Kidney epithelial cell (primary cell): ENCODE results near the gene GNL3. TPM values are rescaled to one million over a fixed set of nuclear protein-coding genes. Genes with fewer than 3 reads are reported as not detected.

Experiments
- DNase-seq: peaks from one replicate; pipeline ENCODE4 v3.0.0-alpha.2; 2010; ENCODE audit warnings: low read depth
- H3K27me3 ChIP-seq: 2 replicates; pipeline ENCODE4 v1.6.0; 2011; ENCODE audit warnings: low read length; ENCODE audit not compliant: control insufficient read depth, insufficient read depth
- H3K36me3 ChIP-seq: 2 replicates; pipeline ENCODE4 v1.5.1; 2011; ENCODE audit warnings: low read length; ENCODE audit not compliant: control insufficient read depth, insufficient read depth
- H3K4me3 ChIP-seq: 2 replicates; pipeline ENCODE4 v1.5.1; 2011; ENCODE audit warnings: low read depth, mild to moderate bottlenecking, control low read depth, low read length
- total RNA-seq: library from RNA; depleted of rRNA; stranded (reverse); fragments of >200 nt; gene quantifications from 2 replicates; pipeline ENCODE4 v1.2.3, GENCODE V29; 2015
- TF ChIP-seq, protein P1 (sequence below): IDR thresholded peaks from 2 replicates; pipeline ENCODE4 v1.5.1; 2011; ENCODE audit warnings: mild to moderate bottlenecking, moderate library complexity, low read length, control low read depth, inconsistent platforms; ENCODE audit not compliant: insufficient read depth, poor library complexity, severe bottlenecking

The GNL3 gene
- total RNA-seq, 1 donor from 2014 or later: 135 TPM

DNA sequence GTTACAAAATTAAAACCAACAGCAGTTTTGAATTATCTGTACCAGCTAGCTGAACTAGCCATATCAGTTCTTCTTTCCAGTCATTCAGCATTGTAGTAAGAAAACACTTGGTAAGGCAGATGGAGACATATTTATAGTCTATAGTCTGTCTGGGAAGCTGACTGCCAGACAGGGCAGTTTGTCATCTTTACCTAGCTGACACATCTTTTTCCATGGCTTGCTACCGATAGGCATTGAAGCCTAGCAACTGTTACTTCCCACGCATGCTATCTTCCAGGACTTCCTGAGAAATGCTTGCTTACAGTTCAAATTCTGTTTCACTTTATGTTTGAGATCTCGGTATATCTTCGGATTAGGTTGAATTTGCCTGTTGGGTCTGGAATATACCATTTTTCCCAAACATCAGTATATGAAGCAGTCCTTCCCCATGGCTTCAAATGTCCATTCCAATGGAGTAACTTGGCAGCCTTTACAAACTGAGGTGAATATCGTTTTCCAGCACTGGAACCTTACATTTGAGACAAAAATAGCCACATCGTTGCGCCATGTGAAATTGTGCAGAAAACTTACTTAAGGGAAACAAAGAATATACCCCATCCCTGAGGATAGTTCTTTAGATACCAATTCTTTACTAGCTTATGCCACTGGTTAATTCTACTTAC lies 8.8 kb downstream of the GNL3 start:
- H3K27me3 ChIP-seq: no peaks in the 10 kb centered on the region
- H3K36me3 ChIP-seq: peaks cover 4% of the 10 kb centered on the region
- H3K4me3 ChIP-seq: no peak overlapping the region
- DNase-seq: no peak
- TF ChIP-seq, protein P1, sequence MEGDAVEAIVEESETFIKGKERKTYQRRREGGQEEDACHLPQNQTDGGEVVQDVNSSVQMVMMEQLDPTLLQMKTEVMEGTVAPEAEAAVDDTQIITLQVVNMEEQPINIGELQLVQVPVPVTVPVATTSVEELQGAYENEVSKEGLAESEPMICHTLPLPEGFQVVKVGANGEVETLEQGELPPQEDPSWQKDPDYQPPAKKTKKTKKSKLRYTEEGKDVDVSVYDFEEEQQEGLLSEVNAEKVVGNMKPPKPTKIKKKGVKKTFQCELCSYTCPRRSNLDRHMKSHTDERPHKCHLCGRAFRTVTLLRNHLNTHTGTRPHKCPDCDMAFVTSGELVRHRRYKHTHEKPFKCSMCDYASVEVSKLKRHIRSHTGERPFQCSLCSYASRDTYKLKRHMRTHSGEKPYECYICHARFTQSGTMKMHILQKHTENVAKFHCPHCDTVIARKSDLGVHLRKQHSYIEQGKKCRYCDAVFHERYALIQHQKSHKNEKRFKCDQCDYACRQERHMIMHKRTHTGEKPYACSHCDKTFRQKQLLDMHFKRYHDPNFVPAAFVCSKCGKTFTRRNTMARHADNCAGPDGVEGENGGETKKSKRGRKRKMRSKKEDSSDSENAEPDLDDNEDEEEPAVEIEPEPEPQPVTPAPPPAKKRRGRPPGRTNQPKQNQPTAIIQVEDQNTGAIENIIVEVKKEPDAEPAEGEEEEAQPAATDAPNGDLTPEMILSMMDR: no peak

DNA sequence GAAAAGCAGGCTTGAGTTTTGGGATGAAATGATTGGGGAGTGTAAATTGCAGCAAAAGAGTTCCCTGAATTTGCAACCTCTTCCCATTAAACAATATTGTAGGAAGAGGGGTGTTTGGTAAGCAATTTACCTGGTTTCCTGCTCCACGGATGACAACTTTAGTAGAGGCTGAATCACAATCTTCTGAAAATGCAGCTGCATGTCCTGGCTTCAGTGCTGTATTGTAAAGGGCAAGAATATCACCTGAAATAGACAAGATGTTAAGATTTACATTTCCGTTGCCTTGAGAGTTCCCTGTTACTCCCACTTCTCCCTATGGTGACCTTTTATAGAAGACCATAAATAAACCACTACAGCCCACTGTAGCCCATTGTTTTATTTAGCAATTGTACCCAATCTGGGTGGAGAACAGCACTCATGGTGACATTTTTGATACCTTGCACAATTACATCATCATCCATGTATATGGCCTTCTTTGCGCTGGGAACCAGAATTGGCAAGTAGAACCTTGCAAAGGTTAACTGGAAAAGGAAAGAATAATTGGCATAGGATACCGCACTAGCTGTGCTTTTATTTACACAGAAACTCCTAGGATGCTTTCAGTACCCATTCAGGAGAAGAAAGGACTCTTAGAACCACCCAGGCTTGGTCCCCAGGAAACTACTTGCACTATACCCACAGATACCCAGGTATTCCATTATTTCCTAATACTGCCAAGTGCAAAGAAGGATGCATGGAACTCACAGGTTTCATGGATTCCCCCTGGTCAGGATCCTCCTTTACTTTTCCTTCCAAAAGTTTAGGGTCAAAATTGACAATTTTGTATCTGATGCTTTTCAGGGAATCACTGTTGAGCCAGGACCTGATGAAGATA lies 10.2 kb downstream of the GNL3 start:
- TF ChIP-seq, protein P1: no peak
- no peaks in the 10 kb centered on the region for H3K27me3 ChIP-seq
- no peak for DNase-seq
- H3K4me3 ChIP-seq: no peak overlapping the region
- H3K36me3 ChIP-seq: peaks cover 2% of the 10 kb centered on the region

DNA sequence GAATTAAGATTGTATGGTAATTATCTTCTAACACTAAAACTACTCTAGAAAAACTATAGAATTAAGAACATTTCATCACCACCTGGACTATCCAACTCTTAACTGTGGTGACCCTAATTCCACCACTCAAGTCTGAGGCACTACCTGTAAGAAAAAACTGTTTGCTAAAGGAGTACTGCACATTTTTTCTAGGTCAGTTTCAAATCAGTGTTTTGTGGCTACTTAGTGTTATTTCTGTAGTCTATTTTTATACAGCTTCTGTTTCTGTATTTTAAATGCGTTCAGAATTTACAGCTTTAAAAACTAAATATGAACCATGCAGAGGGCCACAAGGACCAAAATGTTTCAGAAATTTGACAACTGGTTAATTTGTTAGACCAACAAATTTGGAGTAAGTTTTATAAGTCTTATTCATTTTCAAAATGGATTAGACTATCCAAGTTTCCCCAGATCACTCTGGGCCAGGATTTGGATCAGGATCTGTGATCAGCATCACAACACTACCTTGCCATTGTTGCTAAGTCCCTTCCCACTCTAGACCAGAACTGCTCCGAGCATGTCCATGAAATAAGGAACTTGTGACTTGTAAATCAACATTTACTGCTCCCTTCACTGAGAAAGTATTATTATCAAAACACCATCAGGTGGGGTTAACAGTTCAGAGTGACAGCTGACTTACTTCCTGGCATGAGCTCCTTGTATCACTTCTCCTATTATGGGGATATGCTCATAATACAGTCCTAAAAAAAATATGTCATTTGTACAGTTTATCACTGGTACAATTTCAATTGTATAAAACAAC lies 11.2 kb downstream of the GNL3 start:
- DNase-seq: no peak
- Histone ChIP-seq H3K36me3 (peaks cover 2% of the 10 kb centered on the region), H3K4me3 (no peak overlapping the region), H3K27me3 (no peaks in the 10 kb centered on the region)
- TF ChIP-seq, protein P1: no peak

DNA sequence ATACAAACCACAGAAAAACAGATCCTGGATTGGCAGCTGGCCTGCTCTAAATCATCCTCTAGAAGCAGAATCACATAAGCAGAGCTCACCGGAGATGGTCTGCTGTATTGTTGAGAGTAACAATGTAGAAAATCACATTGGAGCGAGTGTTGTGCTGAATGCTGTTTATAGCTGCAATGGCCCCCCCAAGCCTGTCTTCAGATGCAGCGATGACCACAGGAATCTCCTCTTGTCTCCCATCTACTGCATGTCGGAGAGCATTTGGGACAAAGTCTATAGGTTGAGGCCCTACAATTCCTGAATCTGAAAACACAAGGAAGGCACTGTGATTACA lies 11.8 kb downstream of the GNL3 start:
- TF ChIP-seq, protein P1: no peak
- DNase-seq: no peak
- Histone ChIP-seq H3K4me3 (no peak overlapping the region), H3K36me3 (peaks cover 2% of the 10 kb centered on the region), H3K27me3 (no peaks in the 10 kb centered on the region)

DNA sequence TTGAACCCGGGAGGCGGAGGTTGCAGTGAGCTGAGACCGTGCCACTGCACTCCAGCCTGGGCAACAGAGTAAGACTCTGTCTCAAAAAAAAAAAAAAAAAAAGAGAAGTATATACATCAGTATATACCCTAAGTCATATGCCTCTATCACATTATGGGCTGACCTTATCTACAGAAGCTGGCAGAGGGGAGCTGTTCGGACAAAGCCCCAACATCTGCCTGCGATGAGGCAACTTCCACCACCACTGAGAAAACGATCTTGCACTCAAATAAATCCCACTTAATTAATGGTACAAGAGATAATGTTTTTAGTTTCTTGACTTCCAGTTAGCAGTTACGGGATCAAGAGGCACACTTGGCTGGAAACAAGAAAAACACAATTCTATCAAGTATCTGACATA lies 17.5 kb downstream of the GNL3 start:
- TF ChIP-seq, protein P1: no peak
- no peak for DNase-seq
- H3K36me3 ChIP-seq: no peaks in the 10 kb centered on the region
- H3K27me3 ChIP-seq: no peaks in the 10 kb centered on the region
- no peak overlapping the region for H3K4me3 ChIP-seq
